HG02973 (cell line): ENCODE measurements around the gene OOSP3.

Experiments used
- ATAC-seq: cut with Tn5 transposase; IDR thresholded peaks from one replicate; pipeline ENCODE4 v1.9.1; 2021; ENCODE audit warnings: moderate library complexity; ENCODE audit not compliant: unreplicated experiment

Gene OOSP3

GRCh38 chr11:59943997-59944714 lies 65.6 kb downstream of the OOSP3 start:
- no peak for ATAC-seq

DNA sequence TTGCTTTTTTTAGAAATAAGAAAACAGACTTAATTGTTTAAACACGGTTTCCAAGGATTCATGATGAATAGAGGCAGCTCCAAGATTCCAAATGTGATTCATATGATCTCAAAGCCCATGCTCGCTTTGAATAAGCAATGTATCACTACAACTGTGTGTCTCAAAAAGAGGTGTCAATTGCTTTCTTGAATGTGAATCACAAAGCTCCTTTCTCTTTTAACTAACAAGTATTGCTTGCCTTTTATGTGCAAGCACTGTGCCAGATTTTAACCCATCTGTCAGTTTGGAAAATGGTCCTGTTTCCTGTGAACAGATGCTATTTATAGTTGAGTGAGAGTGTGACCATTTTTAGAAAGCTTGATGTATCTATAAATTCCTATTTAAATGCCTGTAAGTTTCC lies 66.1 kb downstream of the OOSP3 start:
- ATAC-seq, result no peak
